Natural killer cell (primary cell): ENCODE measurements around the gene KREMEN1. TPM values are rescaled to one million over a fixed set of nuclear protein-coding genes. Genes with fewer than 3 reads are reported as not detected.

Source experiments
- ATAC-seq, 3 donors: fragments of 150-1000 bp in 2 of 3; fragments of 200-7000 bp in 1 of 3; cut with Tn5 transposase; 1 replicate in 1 of 3; 2 replicates in 2 of 3; pipeline ENCODE4 v1.10.0; 2021; ENCODE audit warnings: mild to moderate bottlenecking in 2 of 3, moderate library complexity in 2 of 3
- DNase-seq, 2 donors: peaks; one replicate each; pipeline versions ENCODE4 v3.0.0 to v3.0.0-alpha.2; 2013 to 2021; ENCODE audit warnings: mixed read lengths in 1 of 2
- H3K27ac ChIP-seq: one replicate; pipeline ENCODE4 v1.5.1; 2013; ENCODE audit warnings: mild to moderate bottlenecking, low read length
- H3K27me3 ChIP-seq: one replicate; pipeline ENCODE4 v1.6.1; 2013; ENCODE audit warnings: low read length; ENCODE audit not compliant: control insufficient read depth, insufficient read depth
- H3K36me3 ChIP-seq: one replicate; pipeline ENCODE4 v1.6.1; 2013; ENCODE audit warnings: low read length; ENCODE audit not compliant: control insufficient read depth, insufficient read depth
- H3K4me1 ChIP-seq: one replicate; pipeline ENCODE4 v1.6.1; 2013; ENCODE audit warnings: low read length; ENCODE audit not compliant: control insufficient read depth, insufficient read depth
- H3K4me3 ChIP-seq: one replicate; pipeline ENCODE4 v1.5.1; 2013; ENCODE audit warnings: low read length
- H3K9me3 ChIP-seq: one replicate; pipeline ENCODE4 v1.6.1; 2013; ENCODE audit warnings: low read length; ENCODE audit not compliant: control insufficient read depth, insufficient read depth
- H3K27ac Mint-ChIP-seq, 2 donors: one replicate each; pipeline ENCODE4 v1.8.0; 2022; ENCODE audit warnings: mild to moderate bottlenecking in 2 of 2, mixed read lengths in 2 of 2, moderate library complexity in 1 of 2
- H3K27me3 Mint-ChIP-seq, 2 donors: one replicate each; pipeline ENCODE4 v1.8.0; 2022; ENCODE audit warnings: low read depth in 2 of 2, mixed read lengths in 2 of 2
- H3K36me3 Mint-ChIP-seq: one replicate; pipeline ENCODE4 v1.8.0; 2022; ENCODE audit warnings: mixed read lengths
- H3K4me1 Mint-ChIP-seq, 2 donors: one replicate each; pipeline ENCODE4 v1.8.0; 2022; ENCODE audit warnings: mixed read lengths in 2 of 2
- H3K4me3 Mint-ChIP-seq: one replicate; pipeline ENCODE4 v1.8.0; 2022; ENCODE audit warnings: mild to moderate bottlenecking, moderate library complexity, mixed read lengths
- H3K9me3 Mint-ChIP-seq, 2 donors: one replicate each; pipeline ENCODE4 v1.8.0; 2022; ENCODE audit warnings: mixed read lengths in 2 of 2
- WGBS: methylation state at CpG from one replicate; pipeline ENCODE4 v1.1.7; 2013; ENCODE audit warnings: missing lambda C conversion rate; ENCODE audit not compliant: insufficient coverage; 5-methylcytosine and 5-hydroxymethylcytosine counted together
- intact Hi-C: fragments of 100-400 bp; cut with micrococcal nuclease; formaldehyde crosslinking; loops from one replicate; pipeline ENCODE4 v1.14.2; 2022
- total RNA-seq, 4 donors: library from RNA; stranded (reverse); fragments of 120-200 nt in 1 of 4; gene quantifications; one replicate each; pipeline versions ENCODE4 v1.2.3 to v1.2.4, GENCODE V29; 2013 to 2022
- TF ChIP-seq, protein P1 (sequence below): fragments of 200-600 bp; IDR thresholded peaks from one replicate; pipeline ENCODE4 v1.8.0; 2022; ENCODE audit warnings: antibody characterized with exemption

KREMEN1 gene
- total RNA-seq, 3 donors from 2014 or later (not counting 1 experiment from before 2014, with no cell fraction given), result 0.23 TPM; not detected in 2

DNA sequence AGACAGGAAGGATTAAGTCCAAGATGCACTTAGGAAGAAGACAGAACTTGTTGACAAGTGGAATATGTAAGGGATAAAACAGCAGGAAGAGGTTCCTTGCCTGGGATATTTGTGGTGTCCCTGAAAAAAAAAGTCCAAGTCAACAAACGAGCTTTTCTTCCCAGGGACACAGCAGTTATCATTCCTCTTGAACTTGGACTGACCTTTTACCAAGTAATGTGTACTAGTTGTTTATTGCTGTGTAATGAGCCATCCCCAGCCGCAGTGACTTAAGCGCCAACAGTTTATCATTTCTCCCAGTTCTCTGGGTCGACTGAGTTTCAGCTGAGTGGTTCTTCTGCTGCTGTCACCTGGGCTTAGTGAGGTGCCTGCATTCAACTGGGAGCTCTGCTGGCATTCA is 37.0 kb downstream of the KREMEN1 start:
- DNase-seq (no peak), ATAC-seq (no peak)
- H3K27me3 ChIP-seq, result no peaks in the 10 kb centered on the region
- peaks cover 8% of the 10 kb centered on the region in 2 donors for H3K27me3 Mint-ChIP-seq
- no peak overlapping the region for H3K27ac Mint-ChIP-seq
- H3K4me3 ChIP-seq, result no peak overlapping the region
- H3K9me3 Mint-ChIP-seq, result no peaks in the 10 kb centered on the region
- H3K4me1 Mint-ChIP-seq, result no peaks in the 10 kb centered on the region
- H3K4me3 Mint-ChIP-seq, result no peak overlapping the region
- TF ChIP-seq, protein P1, sequence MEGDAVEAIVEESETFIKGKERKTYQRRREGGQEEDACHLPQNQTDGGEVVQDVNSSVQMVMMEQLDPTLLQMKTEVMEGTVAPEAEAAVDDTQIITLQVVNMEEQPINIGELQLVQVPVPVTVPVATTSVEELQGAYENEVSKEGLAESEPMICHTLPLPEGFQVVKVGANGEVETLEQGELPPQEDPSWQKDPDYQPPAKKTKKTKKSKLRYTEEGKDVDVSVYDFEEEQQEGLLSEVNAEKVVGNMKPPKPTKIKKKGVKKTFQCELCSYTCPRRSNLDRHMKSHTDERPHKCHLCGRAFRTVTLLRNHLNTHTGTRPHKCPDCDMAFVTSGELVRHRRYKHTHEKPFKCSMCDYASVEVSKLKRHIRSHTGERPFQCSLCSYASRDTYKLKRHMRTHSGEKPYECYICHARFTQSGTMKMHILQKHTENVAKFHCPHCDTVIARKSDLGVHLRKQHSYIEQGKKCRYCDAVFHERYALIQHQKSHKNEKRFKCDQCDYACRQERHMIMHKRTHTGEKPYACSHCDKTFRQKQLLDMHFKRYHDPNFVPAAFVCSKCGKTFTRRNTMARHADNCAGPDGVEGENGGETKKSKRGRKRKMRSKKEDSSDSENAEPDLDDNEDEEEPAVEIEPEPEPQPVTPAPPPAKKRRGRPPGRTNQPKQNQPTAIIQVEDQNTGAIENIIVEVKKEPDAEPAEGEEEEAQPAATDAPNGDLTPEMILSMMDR, result no peak
- H3K27ac ChIP-seq, result no peak overlapping the region
- intact Hi-C loops, result no loop called here
- H3K36me3 Mint-ChIP-seq, result no peaks in the 10 kb centered on the region
- H3K4me1 ChIP-seq, result no peaks in the 10 kb centered on the region
- no peaks in the 10 kb centered on the region for H3K9me3 ChIP-seq
- WGBS, result 80% methylated on average over 4 of the region's 4 CpGs
- no peaks in the 10 kb centered on the region for H3K36me3 ChIP-seq

DNA sequence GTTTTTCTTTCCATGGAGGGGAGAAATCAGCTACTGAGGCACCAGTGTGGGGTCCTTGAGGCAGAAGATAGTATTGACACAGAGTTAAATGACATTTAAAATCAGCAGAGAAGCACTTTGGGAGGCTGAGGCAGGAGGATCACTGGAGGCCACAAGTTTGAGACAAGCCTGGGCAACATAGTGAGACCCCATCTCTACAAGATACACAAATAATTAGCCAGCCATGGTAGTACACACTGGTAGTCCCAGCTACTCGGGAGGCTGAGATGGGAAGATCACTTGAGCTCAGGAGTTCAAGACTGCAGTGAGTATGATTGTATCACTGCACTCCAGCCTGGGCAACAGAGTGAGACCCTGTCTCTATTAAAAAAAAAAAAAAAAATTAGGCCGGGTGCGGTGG is 38.1 kb downstream of the KREMEN1 start:
- Mint-ChIP-seq H3K27me3 (peaks cover 6 to 8% of the 10 kb centered on the region in 2 donors), H3K36me3 (no peaks in the 10 kb centered on the region), H3K9me3 (no peaks in the 10 kb centered on the region), H3K27ac (no peak overlapping the region), H3K4me1 (peaks cover 2 to 7% of the 10 kb centered on the region in 2 donors), H3K4me3 (no peak overlapping the region)
- no peaks in the 10 kb centered on the region for H3K36me3 ChIP-seq
- H3K4me3 ChIP-seq, result no peak overlapping the region
- ATAC-seq (no peak), DNase-seq (no peak)
- H3K9me3 ChIP-seq, result no peaks in the 10 kb centered on the region
- peaks cover 2% of the 10 kb centered on the region for H3K4me1 ChIP-seq
- intact Hi-C loops, result no loop called here
- TF ChIP-seq, protein P1, result no peak
- H3K27ac ChIP-seq, result no peak overlapping the region
- no peaks in the 10 kb centered on the region for H3K27me3 ChIP-seq
- 81% methylated on average over 1 of the region's 3 CpGs for WGBS

DNA sequence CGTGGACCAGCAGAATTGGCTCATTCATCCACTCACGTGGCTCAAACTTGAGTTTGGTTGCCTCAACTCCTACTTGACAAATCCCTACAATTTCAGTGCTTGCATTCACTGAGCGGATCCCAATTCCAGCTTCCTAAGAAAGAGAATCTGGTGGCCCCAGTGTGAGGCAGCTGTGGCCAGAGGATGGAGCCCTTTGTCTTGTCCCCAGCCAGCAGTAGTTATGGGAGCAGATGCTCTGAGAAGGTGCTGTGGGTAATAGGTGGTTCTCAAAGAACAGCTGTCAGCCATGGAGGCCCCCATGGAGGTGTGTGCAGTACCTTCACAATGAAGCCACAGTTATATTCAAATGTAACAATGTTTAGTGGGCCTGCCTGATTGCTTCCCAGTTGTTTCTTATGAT is 39.3 kb downstream of the KREMEN1 start:
- Mint-ChIP-seq H3K27ac (no peak overlapping the region), H3K36me3 (no peaks in the 10 kb centered on the region), H3K27me3 (peaks cover 6 to 8% of the 10 kb centered on the region in 2 donors), H3K4me1 (peaks cover 13 to 17% of the 10 kb centered on the region in 2 donors), H3K4me3 (no peak overlapping the region), H3K9me3 (no peaks in the 10 kb centered on the region)
- ATAC-seq (no peak), DNase-seq (no peak)
- TF ChIP-seq, protein P1, result no peak
- intact Hi-C loops, result no loop called here
- no peaks in the 10 kb centered on the region for H3K9me3 ChIP-seq
- H3K4me3 ChIP-seq, result no peak overlapping the region
- peaks cover 10% of the 10 kb centered on the region for H3K4me1 ChIP-seq
- WGBS, result 87% methylated on average over 3 of the region's 3 CpGs
- no peaks in the 10 kb centered on the region for H3K27me3 ChIP-seq
- H3K36me3 ChIP-seq, result no peaks in the 10 kb centered on the region
- no peak overlapping the region for H3K27ac ChIP-seq

DNA sequence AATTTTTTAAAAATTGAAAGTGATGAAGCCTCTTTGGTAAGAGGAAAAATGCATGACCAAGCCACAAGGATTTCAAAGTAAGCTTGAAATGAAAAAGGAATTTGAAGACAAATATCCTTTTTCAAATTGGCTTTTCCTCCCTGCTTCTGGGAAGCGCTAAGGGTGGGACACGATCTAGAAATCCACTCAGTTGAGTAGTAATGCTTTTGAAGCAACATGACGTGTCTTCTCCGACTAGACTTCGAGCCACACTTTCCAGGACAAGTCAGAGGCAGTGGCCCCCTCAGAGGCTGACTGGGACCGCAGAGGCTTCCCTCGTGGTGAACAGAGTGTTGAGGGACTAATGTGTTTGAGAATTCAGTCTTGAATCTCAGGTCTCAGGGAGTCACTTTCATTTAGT is 39.8 kb downstream of the KREMEN1 start:
- Mint-ChIP-seq H3K4me3 (no peak overlapping the region), H3K27ac (no peak overlapping the region), H3K4me1 (peaks cover 13 to 18% of the 10 kb centered on the region in 2 donors), H3K9me3 (no peaks in the 10 kb centered on the region), H3K36me3 (no peaks in the 10 kb centered on the region), H3K27me3 (peaks cover 6 to 9% of the 10 kb centered on the region in 2 donors)
- DNase-seq, result no peak
- intact Hi-C loops, result no loop called here
- WGBS, result 89% methylated on average over 7 of the region's 7 CpGs
- H3K27ac ChIP-seq, result no peak overlapping the region
- peaks cover 10% of the 10 kb centered on the region for H3K4me1 ChIP-seq
- TF ChIP-seq, protein P1, result no peak
- H3K27me3 ChIP-seq, result no peaks in the 10 kb centered on the region
- ATAC-seq, result no peak
- H3K9me3 ChIP-seq, result no peaks in the 10 kb centered on the region
- H3K4me3 ChIP-seq, result no peak overlapping the region
- H3K36me3 ChIP-seq, result no peaks in the 10 kb centered on the region
